ENCODE results near the gene SLCO4A1.

Gene SLCO4A1

DNA sequence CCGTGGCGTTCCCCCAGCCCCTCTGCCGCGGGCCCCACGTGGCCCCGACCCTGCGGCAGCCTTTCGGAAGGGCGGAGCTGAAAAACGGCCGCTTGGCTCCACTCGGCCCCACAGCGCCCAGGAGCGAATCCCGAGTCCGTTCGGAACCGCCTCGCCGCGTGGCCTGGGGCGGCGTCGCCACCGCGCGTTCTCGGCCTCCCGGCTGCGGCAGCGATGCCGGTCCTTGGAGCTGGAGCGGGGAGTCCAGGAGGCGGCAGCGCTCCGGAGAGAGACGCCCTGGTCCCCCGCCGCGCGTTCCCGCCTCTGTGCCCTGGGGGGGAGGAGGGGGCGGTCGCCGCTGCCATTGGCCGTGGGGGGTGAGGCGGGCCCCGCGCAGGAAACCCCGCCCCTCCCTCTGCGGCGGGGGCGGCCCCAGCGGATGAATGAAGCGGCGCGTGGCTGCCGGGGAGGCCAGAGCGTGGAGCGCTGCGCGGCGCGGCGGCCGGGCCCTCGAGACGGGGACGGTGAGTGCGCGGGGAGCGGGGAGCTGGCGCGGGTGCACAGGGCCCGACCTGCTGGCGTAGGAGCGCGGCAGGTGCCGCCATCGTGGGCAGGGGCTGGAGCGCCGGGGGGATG is at the start of gene SLCO4A1:
Gene SLCO4A1, plus strand, starts transcription at position 453 of the 615 bp plus-strand sequence. CDS start 13,952 bp downstream, outside the sequence.
- peak; percentile 57 for DNase-seq (ENCODE audit: low spot score)

GRCh38 chr20:62592506-62593177 is 49.7 kb upstream of the SLCO4A1 start:
- no peak for DNase-seq (ENCODE audit: low spot score)

DNA sequence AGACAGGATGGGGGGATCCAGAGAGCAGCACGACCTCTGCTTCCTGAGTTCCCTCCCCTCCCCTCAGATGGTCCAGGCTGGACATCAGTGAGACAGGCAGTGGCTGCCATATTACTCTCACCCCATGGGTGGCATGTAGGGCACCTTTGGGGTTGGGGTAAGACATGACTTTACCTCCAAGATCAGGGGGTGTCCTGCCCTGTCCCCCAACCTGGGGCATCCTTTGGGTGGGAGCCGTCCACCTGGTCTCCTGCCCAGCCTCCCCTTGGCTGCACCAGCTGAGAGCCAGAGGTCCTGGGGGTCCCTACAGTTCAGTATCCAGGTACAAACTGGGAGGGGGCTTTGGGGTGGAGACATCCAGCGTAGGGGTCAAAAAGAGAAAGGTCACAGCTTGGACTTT is 48.7 kb upstream of the SLCO4A1 start:
- DNase-seq (ENCODE audit: low spot score) = no peak

- DNase-seq (ENCODE audit: low spot score) = no peak
Measured at GRCh38 chr20:62595069-62595468, 47.2 kb upstream of the SLCO4A1 start.

DNA sequence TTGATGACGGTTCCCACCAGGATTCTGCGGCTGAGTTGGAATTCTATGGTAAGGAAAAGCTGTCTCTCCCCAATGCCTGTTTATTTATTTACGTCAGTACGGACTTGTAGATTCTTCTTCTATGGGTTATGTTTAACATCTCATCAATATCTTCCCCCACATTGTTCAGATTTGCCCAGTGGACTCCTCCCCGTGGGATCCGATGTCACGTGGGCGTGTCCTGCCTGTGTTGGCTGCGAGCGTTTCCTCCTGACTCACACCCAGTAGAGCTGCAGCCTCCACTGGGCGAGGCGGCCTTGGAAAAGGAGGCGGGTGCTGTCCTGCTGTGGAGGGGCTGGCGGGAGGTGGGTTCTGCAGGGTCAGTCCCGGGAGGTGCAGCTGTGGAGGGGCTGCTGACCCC is 46.8 kb upstream of the SLCO4A1 start:
- no peak for DNase-seq (ENCODE audit: low spot score)

DNA sequence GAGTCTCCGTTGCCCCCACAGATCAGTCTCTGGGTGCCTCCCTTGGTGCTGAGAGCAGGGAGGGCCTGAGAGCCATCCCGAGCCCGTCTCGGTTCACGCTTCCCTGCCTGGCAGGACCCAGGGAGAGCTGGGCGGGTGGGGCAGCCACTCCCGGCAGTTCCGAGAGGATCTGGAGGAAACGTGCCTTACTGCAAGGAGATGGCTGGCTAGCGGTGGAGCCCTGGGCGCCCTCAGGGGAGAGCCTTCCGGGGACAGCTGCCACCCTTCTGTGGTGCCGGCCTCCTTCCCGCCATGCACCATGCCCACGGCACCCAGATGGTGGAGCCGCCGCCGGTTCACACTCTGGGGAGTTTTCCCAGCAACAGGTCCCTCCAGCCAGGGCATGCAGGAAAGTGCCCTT is 45.8 kb upstream of the SLCO4A1 start:
- no peak for DNase-seq (ENCODE audit: low spot score)

GRCh38 chr20:62596921-62597320 is 45.4 kb upstream of the SLCO4A1 start:
- DNase-seq (ENCODE audit: low spot score) = no peak

- DNase-seq (ENCODE audit: low spot score) = no peak
Measured at GRCh38 chr20:62597416-62598115, 44.7 kb upstream of the SLCO4A1 start.

GRCh38 chr20:62598761-62599194 is 43.5 kb upstream of the SLCO4A1 start:
- DNase-seq (ENCODE audit: low spot score) = no peak

DNA sequence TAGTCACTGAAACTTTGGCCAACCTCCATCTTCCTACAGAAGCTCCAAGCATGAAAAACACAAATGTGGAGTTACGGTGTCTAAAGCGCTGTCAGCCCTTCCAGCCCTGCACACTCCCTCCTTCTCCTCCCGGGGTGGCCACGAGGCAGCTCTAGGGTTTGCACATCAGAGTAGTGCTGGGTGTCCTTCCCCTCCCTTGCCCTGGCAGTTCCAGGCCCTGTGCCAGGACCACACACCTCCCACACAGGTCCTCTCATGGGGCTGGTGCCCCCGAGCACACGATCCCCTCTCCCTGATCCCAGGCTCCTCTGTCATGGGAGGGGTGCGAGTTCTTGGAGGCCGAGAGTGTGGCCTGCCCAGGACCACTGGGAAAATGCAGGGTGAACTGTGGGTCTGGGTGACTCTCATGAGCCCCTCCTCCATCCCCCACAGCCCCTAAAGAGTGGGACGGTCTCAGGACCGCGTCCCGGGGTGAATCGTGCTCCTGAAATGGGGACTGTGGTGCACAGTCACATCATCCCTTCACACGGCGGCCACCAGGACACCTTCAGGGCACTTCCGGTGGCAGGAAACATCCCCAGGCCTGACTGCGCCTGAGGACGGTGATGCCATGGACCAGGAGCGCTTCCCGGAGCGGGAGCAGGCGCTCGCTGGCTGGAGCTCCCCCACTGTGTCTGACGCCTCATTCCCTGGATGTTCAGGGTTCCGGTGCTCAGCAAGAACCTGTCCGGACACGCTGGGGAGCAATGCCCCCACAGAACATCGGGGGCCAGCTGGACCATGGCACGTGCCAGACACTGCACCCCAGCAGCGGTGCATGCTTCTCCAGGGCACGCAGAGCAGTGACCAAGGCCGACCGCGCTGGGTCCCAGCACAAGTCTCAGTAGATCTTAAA is 42.8 kb upstream of the SLCO4A1 start:
- no peak for DNase-seq (ENCODE audit: low spot score)

GRCh38 chr20:62601172-62601571 is 41.1 kb upstream of the SLCO4A1 start:
- DNase-seq (ENCODE audit: low spot score) = no peak

DNA sequence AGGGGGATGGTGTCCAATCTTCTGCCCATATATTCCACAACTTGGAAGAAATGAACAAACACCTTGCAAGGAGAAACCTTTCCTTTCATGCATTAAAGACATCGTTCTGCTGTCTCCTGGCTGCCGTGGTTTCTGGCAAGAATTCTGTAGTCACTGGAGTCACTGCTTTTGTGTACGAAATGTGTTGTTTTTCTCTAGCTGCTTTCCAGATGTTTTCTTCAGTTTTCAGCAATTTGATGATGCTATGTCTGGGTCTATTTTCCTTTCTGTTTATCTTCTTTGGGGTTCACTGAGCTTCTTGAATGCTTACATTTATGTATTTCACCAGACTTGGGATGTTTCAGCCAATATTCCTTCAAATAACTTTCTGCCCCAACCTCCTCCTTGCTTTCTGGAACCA is 40.6 kb upstream of the SLCO4A1 start:
- DNase-seq (ENCODE audit: low spot score) = no peak

DNA sequence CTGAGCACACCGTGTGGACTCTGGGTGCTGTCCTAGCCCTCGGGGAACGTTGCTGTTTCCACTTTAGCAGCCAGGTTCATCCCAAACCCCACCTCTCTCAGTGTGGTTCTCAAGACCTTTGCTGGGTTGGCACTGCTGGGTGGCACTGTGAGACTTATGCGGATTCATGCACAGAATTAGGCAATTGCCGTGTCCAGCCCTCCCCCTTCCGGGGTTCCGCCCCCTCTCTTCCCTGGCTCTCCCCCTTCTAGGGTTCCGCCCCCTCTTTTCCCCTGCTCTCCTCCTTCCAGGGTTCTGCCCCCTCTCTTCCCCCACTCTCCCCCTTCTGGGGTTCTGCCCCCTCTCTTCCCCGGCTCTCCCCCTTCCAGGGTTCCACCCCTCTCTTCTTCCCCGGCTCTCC is 39.8 kb upstream of the SLCO4A1 start:
- no peak for DNase-seq (ENCODE audit: low spot score)

DNA sequence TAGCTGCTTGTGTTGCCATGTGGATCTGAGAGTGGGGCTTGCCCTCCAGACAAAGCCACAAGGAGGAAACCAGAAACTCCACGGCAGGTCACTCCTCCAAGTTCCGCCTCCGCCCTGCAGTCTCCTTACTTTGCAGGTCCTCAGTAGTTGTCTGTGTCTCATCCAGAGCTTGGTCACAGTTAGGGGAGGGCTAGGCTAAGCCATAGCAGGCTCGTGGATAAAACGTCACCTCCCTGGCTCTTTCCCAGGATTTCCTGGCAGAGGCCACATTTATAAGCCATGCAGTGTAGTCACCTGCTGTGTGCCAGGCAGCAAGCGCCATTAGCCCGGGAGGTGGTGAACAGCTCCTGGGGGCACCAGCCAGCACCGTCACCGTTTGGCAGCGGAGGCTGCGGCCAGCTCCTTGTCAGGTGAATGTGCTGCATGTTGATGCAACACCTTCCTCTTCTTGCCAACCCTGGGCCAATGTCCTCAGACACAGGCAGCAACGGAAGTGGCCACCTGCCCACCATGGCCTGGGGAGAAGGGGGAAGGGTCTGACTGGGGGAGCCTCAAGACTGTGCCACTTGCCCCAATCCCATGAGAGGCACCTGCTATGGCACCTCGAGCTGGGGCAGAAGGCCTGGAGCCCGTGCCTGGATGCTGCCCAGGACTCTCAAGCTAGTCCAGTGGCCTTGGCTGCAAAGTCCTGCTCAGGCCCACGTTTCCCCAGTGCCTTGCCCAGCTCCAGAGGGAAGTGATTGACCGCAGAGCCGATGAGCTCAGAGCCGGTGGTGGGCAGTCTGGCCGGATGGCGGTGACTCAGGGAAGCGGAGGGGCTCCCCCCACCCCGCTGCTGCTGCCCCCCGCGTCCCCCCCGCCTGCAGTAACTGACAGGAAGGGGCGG is 39.0 kb upstream of the SLCO4A1 start:
- DNase-seq (ENCODE audit: low spot score) = peak; percentile 81

DNA sequence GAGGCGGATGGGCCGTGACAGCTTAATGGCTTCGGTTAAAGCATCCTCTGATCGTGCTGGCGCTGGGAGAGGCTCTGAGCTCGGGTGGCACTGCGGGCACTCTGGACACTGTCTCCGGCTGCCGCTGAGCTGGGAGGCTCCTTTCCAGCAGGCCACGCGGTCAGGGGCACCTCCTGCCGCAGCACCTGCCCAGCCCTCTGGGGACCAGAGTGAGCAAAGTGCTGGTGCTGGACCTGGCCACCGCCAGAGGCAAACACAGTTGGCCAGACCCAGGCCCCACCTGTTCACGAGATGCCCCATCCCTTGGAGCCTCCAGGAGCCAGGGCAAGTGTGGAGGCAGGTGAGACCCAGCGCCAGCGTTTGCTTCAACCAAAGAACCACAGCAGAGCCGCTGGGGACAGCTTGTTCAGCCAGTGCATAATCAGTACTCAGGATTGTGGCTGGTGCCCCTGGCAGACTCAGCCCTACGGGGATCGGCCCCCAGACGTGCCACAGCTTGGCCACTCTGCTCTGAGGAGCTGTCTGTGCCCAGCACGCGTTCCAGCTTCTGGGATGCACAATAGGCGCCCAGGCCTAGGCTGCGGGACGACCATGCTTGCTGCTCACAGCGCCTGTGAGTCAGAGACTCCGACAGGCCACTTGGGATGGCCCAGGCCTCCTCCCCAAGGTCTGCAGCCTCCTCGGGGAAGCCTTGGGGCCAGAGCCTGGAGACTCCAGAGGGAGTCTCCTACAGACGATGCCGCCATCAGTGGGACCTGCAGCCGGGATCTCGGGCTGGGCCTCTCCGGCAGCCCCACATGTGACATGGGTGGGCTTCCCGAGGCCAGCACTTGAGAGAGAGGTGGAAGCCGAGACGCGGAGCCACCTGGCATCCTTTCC is 38.2 kb upstream of the SLCO4A1 start:
- DNase-seq (ENCODE audit: low spot score) = no peak

GRCh38 chr20:62604796-62605195 is 37.5 kb upstream of the SLCO4A1 start:
- no peak for DNase-seq (ENCODE audit: low spot score)

DNA sequence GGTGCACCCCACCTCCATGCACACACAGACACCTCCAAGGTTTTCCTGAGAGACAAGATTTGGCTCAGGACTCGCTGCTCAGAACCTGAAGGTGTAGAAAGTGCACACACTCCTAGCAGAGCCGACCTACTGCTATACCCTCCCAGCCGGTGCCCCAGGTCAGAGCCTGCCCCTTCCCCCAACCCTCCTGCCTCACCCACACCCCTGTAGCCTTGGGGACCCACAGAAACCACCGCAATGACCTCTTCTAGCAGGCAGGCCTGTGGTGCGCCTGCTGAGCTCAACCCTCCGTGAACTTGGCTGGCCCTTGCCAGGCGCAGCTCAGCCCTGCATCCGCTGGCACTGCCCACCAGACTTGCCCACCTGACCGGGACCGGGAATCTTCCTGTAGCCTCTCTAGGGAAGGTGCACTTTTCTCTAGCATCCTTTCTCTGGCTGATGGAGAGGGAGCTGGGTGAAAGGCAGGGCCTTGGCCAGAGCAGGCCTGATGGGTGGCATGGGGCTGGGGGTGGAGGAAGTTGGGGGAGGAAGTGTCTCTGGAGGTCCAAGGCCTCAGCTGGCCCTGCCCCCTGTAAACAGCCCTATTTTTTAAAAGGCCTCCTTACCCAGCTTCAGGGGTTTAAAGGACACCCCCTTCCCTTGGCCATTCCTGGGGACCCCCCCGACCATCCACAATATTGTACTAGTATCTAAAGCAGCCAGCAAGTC is 36.9 kb upstream of the SLCO4A1 start:
- DNase-seq (ENCODE audit: low spot score) = no peak

- DNase-seq (ENCODE audit: low spot score) = no peak
Measured at GRCh38 chr20:62606016-62606415, 36.3 kb upstream of the SLCO4A1 start.

DNA sequence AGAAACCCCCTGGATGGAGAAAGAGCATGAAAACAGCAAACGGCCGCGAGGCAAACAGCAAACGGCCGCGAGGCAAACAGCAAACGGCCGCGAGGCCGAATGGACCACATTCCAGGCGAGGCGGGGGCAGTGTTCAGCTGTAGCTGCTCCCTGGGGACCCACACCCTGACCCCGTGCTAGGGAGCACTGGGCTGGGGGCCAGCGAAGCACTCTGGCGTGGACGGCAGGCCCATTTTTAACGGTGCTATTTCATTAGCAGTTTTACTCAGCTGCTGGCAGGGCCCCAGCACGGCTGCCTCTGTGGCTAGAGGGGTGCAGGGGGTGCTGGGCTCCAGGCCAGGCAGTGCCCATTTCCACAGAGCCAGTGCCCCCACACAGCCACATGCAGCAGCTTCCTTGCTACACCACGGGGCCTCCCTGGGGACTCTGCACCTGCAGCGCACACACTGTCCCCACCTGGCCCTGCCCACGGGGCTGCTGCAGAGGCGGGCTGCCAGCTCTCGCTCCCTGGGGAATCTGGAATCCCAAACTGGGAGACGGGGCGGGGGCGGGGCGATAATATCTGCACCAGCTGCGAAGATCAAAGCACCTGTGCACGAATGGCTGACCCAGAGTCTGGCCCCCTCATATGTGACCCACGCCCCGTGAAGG is 35.6 kb upstream of the SLCO4A1 start:
- no peak for DNase-seq (ENCODE audit: low spot score)

Data from cerebellar cortex (tissue), 1 donor.